ENCODE measurements around the gene USP19. TPM values are rescaled to one million over a fixed set of nuclear protein-coding genes. Genes with fewer than 3 reads are reported as not detected.
A peak's percentile ranks its signal among the peaks of the same experiment; 100 is the strongest.

USP19 gene
- total RNA-seq, 1 donor from 2014 or later: 75.9 TPM

GRCh38 chr3:49092938-49093852 lies 27.4 kb downstream of the USP19 start:
- H3K9me3 Mint-ChIP-seq (ENCODE audit: unreplicated experiment): no peaks in the 10 kb centered on the region
- peak overlapping the region; percentile 95 for H3K27ac Mint-ChIP-seq (ENCODE audit: unreplicated experiment)
- H3K27me3 Mint-ChIP-seq (ENCODE audit: unreplicated experiment): no peaks in the 10 kb centered on the region
- peaks cover 35% of the 10 kb centered on the region for H3K4me1 Mint-ChIP-seq (ENCODE audit: unreplicated experiment)
- peak overlapping the region; percentile 89 for H3K4me3 Mint-ChIP-seq (ENCODE audit: unreplicated experiment)
- peaks cover 2% of the 10 kb centered on the region for H3K36me3 Mint-ChIP-seq (ENCODE audit: unreplicated experiment)
- TF ChIP-seq CTCF (IDR thresholded peaks at IDR 0.05): no peak
- DNase-seq (ENCODE audit: extremely low spot score, unreplicated experiment): no peak

- H3K36me3 Mint-ChIP-seq (ENCODE audit: unreplicated experiment): peaks cover 5% of the 10 kb centered on the region
- DNase-seq (ENCODE audit: extremely low spot score, unreplicated experiment): no peak
- H3K27me3 Mint-ChIP-seq (ENCODE audit: unreplicated experiment): no peaks in the 10 kb centered on the region
- no peak overlapping the region for H3K27ac Mint-ChIP-seq (ENCODE audit: unreplicated experiment)
- H3K4me1 Mint-ChIP-seq (ENCODE audit: unreplicated experiment): no peaks in the 10 kb centered on the region
- no peak for TF ChIP-seq CTCF (IDR thresholded peaks at IDR 0.05)
- no peak overlapping the region for H3K4me3 Mint-ChIP-seq (ENCODE audit: unreplicated experiment)
- no peaks in the 10 kb centered on the region for H3K9me3 Mint-ChIP-seq (ENCODE audit: unreplicated experiment)
These were observed 39.2 kb downstream of the USP19 start for GRCh38 chr3:49081429-49081828.

GRCh38 chr3:49079270-49079669 lies 41.4 kb downstream of the USP19 start:
- Mint-ChIP-seq H3K36me3 (ENCODE audit: unreplicated experiment) (peaks cover 9% of the 10 kb centered on the region), H3K4me3 (ENCODE audit: unreplicated experiment) (no peak overlapping the region), H3K27me3 (ENCODE audit: unreplicated experiment) (no peaks in the 10 kb centered on the region), H3K9me3 (ENCODE audit: unreplicated experiment) (no peaks in the 10 kb centered on the region), H3K4me1 (ENCODE audit: unreplicated experiment) (no peaks in the 10 kb centered on the region), H3K27ac (ENCODE audit: unreplicated experiment) (no peak overlapping the region)
- no peak for TF ChIP-seq CTCF (IDR thresholded peaks at IDR 0.05)
- no peak for DNase-seq (ENCODE audit: extremely low spot score, unreplicated experiment)

GRCh38 chr3:49076646-49077045 lies 44.0 kb downstream of the USP19 start:
- Mint-ChIP-seq H3K4me1 (ENCODE audit: unreplicated experiment) (no peaks in the 10 kb centered on the region), H3K9me3 (ENCODE audit: unreplicated experiment) (no peaks in the 10 kb centered on the region), H3K27ac (ENCODE audit: unreplicated experiment) (no peak overlapping the region), H3K4me3 (ENCODE audit: unreplicated experiment) (no peak overlapping the region), H3K36me3 (ENCODE audit: unreplicated experiment) (peaks cover 25% of the 10 kb centered on the region), H3K27me3 (ENCODE audit: unreplicated experiment) (no peaks in the 10 kb centered on the region)
- no peak for TF ChIP-seq CTCF (IDR thresholded peaks at IDR 0.05)
- no peak for DNase-seq (ENCODE audit: extremely low spot score, unreplicated experiment)

GRCh38 chr3:49076116-49076515 lies 44.5 kb downstream of the USP19 start:
- Mint-ChIP-seq H3K36me3 (ENCODE audit: unreplicated experiment) (peaks cover 30% of the 10 kb centered on the region), H3K27ac (ENCODE audit: unreplicated experiment) (no peak overlapping the region), H3K9me3 (ENCODE audit: unreplicated experiment) (no peaks in the 10 kb centered on the region), H3K4me1 (ENCODE audit: unreplicated experiment) (no peaks in the 10 kb centered on the region), H3K4me3 (ENCODE audit: unreplicated experiment) (no peak overlapping the region), H3K27me3 (ENCODE audit: unreplicated experiment) (no peaks in the 10 kb centered on the region)
- DNase-seq (ENCODE audit: extremely low spot score, unreplicated experiment): no peak
- no peak for TF ChIP-seq CTCF (IDR thresholded peaks at IDR 0.05)

All from osteocyte (in vitro differentiated cells).